OCI-LY1 (cell line): Measurements from ENCODE around the gene GALNT9.

Experiments
- H2AFZ ChIP-seq: fragments of 200-600 bp; sonication (generic), shearing (Covaris generic); 2 replicates; pipeline ENCODE4 v1.6.0; 2014; ENCODE audit warnings: antibody characterized with exemption, mild to moderate bottlenecking, low read length
- H3F3A ChIP-seq: fragments of 200-600 bp; sonication (generic), shearing (Covaris generic); 2 replicates; pipeline ENCODE4 v1.6.0; 2014; ENCODE audit warnings: mild to moderate bottlenecking, antibody characterized with exemption, low read length, moderate library complexity; ENCODE audit not compliant: insufficient read depth
- H3K27ac ChIP-seq: fragments of 200-600 bp; sonication (generic); 2 replicates; pipeline ENCODE4 v1.5.1; 2014; ENCODE audit warnings: low read length, mixed run types, mild to moderate bottlenecking, low read depth; ENCODE audit not compliant: poor library complexity, severe bottlenecking
- H3K27me3 ChIP-seq: fragments of 200-600 bp; sonication (generic); 2 replicates; pipeline ENCODE4 v1.6.0; 2014; ENCODE audit warnings: antibody characterized with exemption, mild to moderate bottlenecking, low read length, moderate library complexity; ENCODE audit not compliant: insufficient read depth
- H3K36me3 ChIP-seq: fragments of 200-600 bp; sonication (generic); 2 replicates; pipeline ENCODE4 v1.6.1; 2014; ENCODE audit warnings: mild to moderate bottlenecking, antibody characterized with exemption, low read length, moderate library complexity, mixed read lengths; ENCODE audit not compliant: insufficient read depth
- H3K4me1 ChIP-seq: fragments of 200-600 bp; sonication (generic); 2 replicates; pipeline ENCODE4 v1.5.1; 2014; ENCODE audit warnings: mild to moderate bottlenecking, low read length, moderate library complexity; ENCODE audit not compliant: insufficient read depth, severe bottlenecking
- H3K4me2 ChIP-seq: fragments of 200-600 bp; sonication (generic), shearing (Covaris generic); 2 replicates; pipeline ENCODE4 v1.6.1; 2014; ENCODE audit warnings: low read length
- H3K4me3 ChIP-seq: fragments of 200-600 bp; sonication (generic); 2 replicates; pipeline ENCODE4 v1.5.1; 2014; ENCODE audit warnings: low read length, low read depth, mild to moderate bottlenecking, mixed read lengths; ENCODE audit not compliant: poor library complexity, severe bottlenecking
- H3K79me2 ChIP-seq: fragments of 200-600 bp; shearing (Covaris generic); 2 replicates; pipeline ENCODE4 v1.6.1; 2016; ENCODE audit warnings: mixed run types, low read length, mixed read lengths; ENCODE audit not compliant: insufficient read depth
- H3K9ac ChIP-seq: fragments of 200-600 bp; sonication (generic), shearing (Covaris generic); 2 replicates; pipeline ENCODE4 v1.6.1; 2014; ENCODE audit warnings: mild to moderate bottlenecking, low read length, mixed read lengths
- H3K9me2 ChIP-seq: fragments of 200-600 bp; sonication (generic), shearing (Covaris generic); 2 replicates; pipeline ENCODE4 v1.6.1; 2014; ENCODE audit warnings: low read depth, mild to moderate bottlenecking, low read length, mixed read lengths
- H3K9me3 ChIP-seq: fragments of 200-600 bp; shearing (Covaris generic); 2 replicates; pipeline ENCODE4 v1.6.1; 2014; ENCODE audit warnings: low read length, mixed read lengths
- H4K20me1 ChIP-seq: fragments of 200-600 bp; sonication (generic), shearing (Covaris generic); 2 replicates; pipeline ENCODE4 v1.6.0; 2016; ENCODE audit warnings: mild to moderate bottlenecking, low read length; ENCODE audit not compliant: insufficient read depth
- CTCF ChIP-seq: fragments of 200-600 bp; sonication (generic), shearing (Covaris generic); IDR thresholded peaks from 2 replicates; pipeline ENCODE4 v1.5.1; 2017; ENCODE audit warnings: mild to moderate bottlenecking, antibody characterized with exemption, low read length, moderate library complexity, mixed read lengths
- EZH2 ChIP-seq: fragments of 200-600 bp; sonication (generic), shearing (Covaris generic); IDR thresholded peaks from 2 replicates; pipeline ENCODE4 v1.8.0; 2017; ENCODE audit warnings: borderline replicate concordance, mixed run types, mild to moderate bottlenecking, antibody characterized with exemption, low read length, moderate library complexity, mixed read lengths

Gene GALNT9

DNA sequence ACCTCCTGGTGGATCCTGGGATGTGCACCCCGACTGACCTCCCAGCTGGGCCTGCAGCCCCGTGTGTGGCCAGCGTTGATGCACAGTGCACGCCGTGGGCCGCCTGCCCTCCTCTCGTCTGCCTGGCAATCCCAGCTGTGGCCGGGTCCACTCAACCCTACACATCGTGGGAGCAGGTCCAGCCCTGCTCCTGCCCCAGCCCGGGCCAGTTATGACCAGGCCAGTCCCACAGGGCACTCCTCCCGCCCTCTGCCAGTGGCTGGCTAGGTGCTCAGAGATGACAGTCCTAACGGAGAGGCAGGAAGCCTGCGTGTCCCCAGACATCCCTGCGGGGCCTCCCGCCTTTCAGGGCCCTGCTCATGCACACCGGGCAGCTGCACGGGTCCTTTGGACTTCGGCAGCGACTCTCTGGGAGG lies 10.8 kb downstream of the GALNT9 start:
- TF ChIP-seq EZH2 (no peak), CTCF (no peak)
- H3K36me3 ChIP-seq = no peaks in the 10 kb centered on the region
- no peak overlapping the region for H3K4me3 ChIP-seq
- no peak overlapping the region for H3K27ac ChIP-seq
- H4K20me1 ChIP-seq = no peaks in the 10 kb centered on the region
- peaks cover 4% of the 10 kb centered on the region; the same call in 1 of the 2 replicates for H3K27me3 ChIP-seq
- H3K9ac ChIP-seq = no peak overlapping the region
- no peak overlapping the region for H3K4me2 ChIP-seq
- H2AFZ ChIP-seq = no peak overlapping the region
- H3K4me1 ChIP-seq = no peaks in the 10 kb centered on the region
- no peaks in the 10 kb centered on the region for H3K9me2 ChIP-seq
- no peaks in the 10 kb centered on the region for H3K9me3 ChIP-seq
- no peaks in the 10 kb centered on the region for H3F3A ChIP-seq
- no peaks in the 10 kb centered on the region for H3K79me2 ChIP-seq

DNA sequence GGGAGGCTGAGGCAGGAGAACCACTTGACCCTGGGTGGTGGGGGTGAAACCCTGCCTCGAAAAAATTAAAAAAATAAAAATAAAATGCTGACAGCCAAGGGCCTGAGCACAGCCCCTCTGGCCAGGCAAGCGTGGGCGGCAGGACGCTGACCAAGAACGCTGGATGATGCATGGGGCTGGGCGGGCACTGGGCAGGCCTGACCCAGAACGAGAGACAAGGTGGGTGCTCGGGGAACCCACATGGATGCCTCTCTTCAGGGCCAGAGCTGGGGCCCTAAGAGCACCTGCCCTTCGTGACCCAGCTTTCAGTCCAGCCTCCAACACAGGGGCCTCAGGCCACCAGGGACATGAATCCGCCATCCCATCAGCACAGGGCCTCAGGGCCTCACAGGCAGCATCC lies 11.3 kb downstream of the GALNT9 start:
- Histone ChIP-seq H3K36me3 (no peaks in the 10 kb centered on the region), H3K9me2 (no peaks in the 10 kb centered on the region), H3K4me2 (no peak overlapping the region), H3K9me3 (no peaks in the 10 kb centered on the region), H3K27ac (no peak overlapping the region), H3K4me3 (no peak overlapping the region), H4K20me1 (no peaks in the 10 kb centered on the region), H3F3A (no peaks in the 10 kb centered on the region), H2AFZ (no peak overlapping the region), H3K4me1 (no peaks in the 10 kb centered on the region), H3K27me3 (peaks cover 4% of the 10 kb centered on the region; the same call in 1 of the 2 replicates), H3K79me2 (no peaks in the 10 kb centered on the region), H3K9ac (no peak overlapping the region)
- TF ChIP-seq CTCF (no peak), EZH2 (no peak)

- H3K79me2 ChIP-seq = no peaks in the 10 kb centered on the region
- H3K9me3 ChIP-seq = no peaks in the 10 kb centered on the region
- H3K9ac ChIP-seq = no peak overlapping the region
- TF ChIP-seq EZH2 (no peak), CTCF (no peak)
- no peak overlapping the region for H3K27ac ChIP-seq
- no peaks in the 10 kb centered on the region for H3F3A ChIP-seq
- H3K9me2 ChIP-seq = no peaks in the 10 kb centered on the region
- H3K27me3 ChIP-seq = peaks cover 4% of the 10 kb centered on the region; the same call in 1 of the 2 replicates
- H3K4me3 ChIP-seq = no peak overlapping the region
- no peaks in the 10 kb centered on the region for H3K4me1 ChIP-seq
- no peaks in the 10 kb centered on the region for H3K36me3 ChIP-seq
- no peaks in the 10 kb centered on the region for H4K20me1 ChIP-seq
- no peak overlapping the region for H2AFZ ChIP-seq
- H3K4me2 ChIP-seq = no peak overlapping the region
Measured at GRCh38 chr12:132317233-132317938, 12.0 kb downstream of the GALNT9 start.
